KMS-11 (cell line): Measurements from ENCODE around the gene LCN10.

Experiments used
- H2AFZ ChIP-seq: fragments of 200-600 bp; sonication (generic); 2 replicates; pipeline ENCODE4 v1.6.1; 2016; ENCODE audit warnings: antibody characterized with exemption, mixed run types, low read depth
- H3K27ac ChIP-seq: fragments of 200-600 bp; sonication (generic); 2 replicates; pipeline ENCODE4 v1.6.1; 2016; ENCODE audit warnings: mild to moderate bottlenecking, mixed run types
- H3K27me3 ChIP-seq: fragments of 200-600 bp; sonication (generic); 2 replicates; pipeline ENCODE4 v1.6.1; 2017; ENCODE audit warnings: mild to moderate bottlenecking, low read depth, mixed run types, moderate library complexity; ENCODE audit not compliant: insufficient read depth
- H3K36me3 ChIP-seq: fragments of 200-600 bp; sonication (generic); 2 replicates; pipeline ENCODE4 v1.6.1; 2017; ENCODE audit warnings: mild to moderate bottlenecking, mixed run types; ENCODE audit not compliant: insufficient read depth
- H3K4me1 ChIP-seq: fragments of 200-600 bp; sonication (generic); 2 replicates; pipeline ENCODE4 v1.6.1; 2016; ENCODE audit warnings: mild to moderate bottlenecking, low read depth, mixed run types; ENCODE audit not compliant: poor library complexity, severe bottlenecking
- H3K4me2 ChIP-seq: fragments of 200-600 bp; sonication (generic); 2 replicates; pipeline ENCODE4 v1.7.0; 2016; ENCODE audit warnings: mild to moderate bottlenecking, mixed run types
- H3K4me3 ChIP-seq: fragments of 200-600 bp; sonication (generic); IDR thresholded peaks from 2 replicates; pipeline ENCODE4 v1.6.1; 2017; ENCODE audit warnings: low read depth, low read length, mixed read lengths; ENCODE audit not compliant: insufficient read depth
- H3K79me2 ChIP-seq: fragments of 200-600 bp; sonication (generic); 2 replicates; pipeline ENCODE4 v1.6.1; 2016; ENCODE audit warnings: low read depth, mixed run types; ENCODE audit not compliant: insufficient read depth
- H3K9ac ChIP-seq: fragments of 200-600 bp; sonication (generic); 2 replicates; pipeline ENCODE4 v1.6.1; 2016; ENCODE audit warnings: mild to moderate bottlenecking, mixed run types
- H4K20me1 ChIP-seq: fragments of 200-600 bp; sonication (generic); 2 replicates; pipeline ENCODE4 v1.6.1; 2016; ENCODE audit warnings: mild to moderate bottlenecking, mixed run types; ENCODE audit not compliant: insufficient read depth
- CTCF ChIP-seq: fragments of 200-600 bp; sonication (generic); conservative IDR thresholded peaks from 2 replicates; pipeline ENCODE4 v1.6.1; 2017; ENCODE audit warnings: low read depth, mild to moderate bottlenecking, antibody characterized with exemption, low read length, moderate library complexity, mixed read lengths

Gene LCN10

GRCh38 chr9:136741883-136742571, 713 bp downstream of the LCN10 start:
- Histone ChIP-seq H3K27me3 (peaks cover 91% of the 10 kb centered on the region), H3K79me2 (no peaks in the 10 kb centered on the region), H2AFZ (no peak overlapping the region), H3K27ac (no peak overlapping the region), H3K4me3 (no peak overlapping the region), H3K36me3 (no peaks in the 10 kb centered on the region), H3K4me1 (peaks cover 11% of the 10 kb centered on the region), H3K4me2 (0 out of 2 replicates have a peak overlapping the region, but pooled peaks have one; percentile 29), H3K9ac (no peak overlapping the region), H4K20me1 (no peaks in the 10 kb centered on the region)
- TF ChIP-seq CTCF: no peak

GRCh38 chr9:136740971-136741882, 1.5 kb downstream of the LCN10 start:
- Histone ChIP-seq H3K27me3 (peaks cover 84% of the 10 kb centered on the region), H3K4me1 (peaks cover 11% of the 10 kb centered on the region), H4K20me1 (no peaks in the 10 kb centered on the region), H3K4me3 (no peak overlapping the region), H3K79me2 (no peaks in the 10 kb centered on the region), H3K27ac (no peak overlapping the region), H3K4me2 (0 out of 2 replicates have a peak overlapping the region, but pooled peaks have one; percentile 29), H3K36me3 (no peaks in the 10 kb centered on the region), H2AFZ (no peak overlapping the region), H3K9ac (no peak overlapping the region)
- TF ChIP-seq CTCF: no peak

GRCh38 chr9:136740491-136740890, 2.2 kb downstream of the LCN10 start:
- H3K4me3 ChIP-seq: no peak overlapping the region
- no peaks in the 10 kb centered on the region for H3K36me3 ChIP-seq
- peaks cover 11% of the 10 kb centered on the region for H3K4me1 ChIP-seq
- no peak overlapping the region for H2AFZ ChIP-seq
- peaks cover 79% of the 10 kb centered on the region for H3K27me3 ChIP-seq
- no peak overlapping the region for H3K27ac ChIP-seq
- H3K79me2 ChIP-seq: no peaks in the 10 kb centered on the region
- H3K9ac ChIP-seq: no peak overlapping the region
- TF ChIP-seq CTCF: no peak
- H4K20me1 ChIP-seq: no peaks in the 10 kb centered on the region
- no peak overlapping the region for H3K4me2 ChIP-seq

- Histone ChIP-seq H3K27me3 (peaks cover 74% of the 10 kb centered on the region), H4K20me1 (no peaks in the 10 kb centered on the region), H3K4me2 (no peak overlapping the region), H2AFZ (no peak overlapping the region), H3K4me1 (peaks cover 11% of the 10 kb centered on the region), H3K79me2 (no peaks in the 10 kb centered on the region), H3K4me3 (no peak overlapping the region), H3K9ac (no peak overlapping the region), H3K36me3 (no peaks in the 10 kb centered on the region), H3K27ac (no peak overlapping the region)
- no peak for TF ChIP-seq CTCF
Measured at GRCh38 chr9:136740069-136740468, 2.7 kb downstream of the LCN10 start.
